ENCODE results near the gene MYO1C. TPM values are rescaled to one million over a fixed set of nuclear protein-coding genes. Genes with fewer than 3 reads are reported as not detected.

Gene MYO1C
- total RNA-seq, 2 donors from 2014 or later: 318 to 378 TPM

GRCh38 chr17:1414634-1415033, 77.9 kb downstream of the MYO1C start:
- ATAC-seq: no peak
- intact Hi-C loops (cut with DNase I, micrococcal nuclease): no loop called here
- DNase-seq: no peak

Other genes with a start within 250 kb of the MYO1C start
- not detected for gene BHLHA9, start 222.2 kb downstream of the MYO1C start, total RNA-seq
- gene TRARG1, start 213.0 kb downstream of the MYO1C start, total RNA-seq: under 1 TPM in 1 of 2 donors, not detected in 1; 0.47 TPM
- 100 to 1,000 TPM; 411 to 446 TPM for gene YWHAE, start 92.5 kb downstream of the MYO1C start, total RNA-seq
- 10 to 100 TPM; 74.6 to 80.9 TPM for gene CRK, start 36.5 kb downstream of the MYO1C start, total RNA-seq
- gene INPP5K, start 23.9 kb upstream of the MYO1C start, total RNA-seq: 10 to 100 TPM; 39.9 to 40.4 TPM
- gene PITPNA, start 70.1 kb upstream of the MYO1C start, total RNA-seq: 10 to 100 TPM; 75.5 to 94.3 TPM
- gene SLC43A2, start 136.1 kb upstream of the MYO1C start, total RNA-seq: 10 to 100 TPM; 19.4 to 22.8 TPM
- gene SCARF1, start 153.0 kb upstream of the MYO1C start, total RNA-seq: 10 to 100 TPM; 10.1 to 10.2 TPM
- gene RILP, start 157.2 kb upstream of the MYO1C start, total RNA-seq: 10 to 100 TPM; 48.3 to 51.2 TPM
- 100 to 1,000 TPM; 162 to 204 TPM for gene PRPF8, start 192.2 kb upstream of the MYO1C start, total RNA-seq
- 10 to 100 TPM; 33.1 to 50.7 TPM for gene TLCD2, start 217.7 kb upstream of the MYO1C start, total RNA-seq
- 10 to 100 TPM; 16.1 to 23.4 TPM for gene WDR81, start 232.0 kb upstream of the MYO1C start, total RNA-seq